ENCODE data around the gene FRMPD4.

FRMPD4 gene

DNA sequence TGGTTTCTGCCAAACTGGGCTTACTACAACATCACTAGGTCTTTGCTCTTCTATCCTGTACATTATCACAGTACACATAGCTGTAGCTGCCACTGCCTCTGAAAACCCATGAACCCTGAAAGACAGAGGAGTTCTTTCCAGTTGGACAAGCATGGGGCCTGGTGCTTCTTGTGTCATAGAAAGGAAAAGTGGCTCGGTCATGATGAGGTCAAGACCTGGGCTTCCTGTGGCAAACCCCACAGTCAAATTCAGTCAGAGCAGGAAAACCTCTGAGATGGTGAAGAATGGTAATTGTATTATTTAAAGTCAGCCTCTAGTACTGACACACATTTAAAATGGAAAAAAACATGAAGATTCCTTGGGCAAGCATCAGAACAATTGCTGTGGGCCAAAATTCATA, 519.6 kb downstream of the FRMPD4 start:
- peak; percentile 3 for DNase-seq (ENCODE audit: low read depth)

DNA sequence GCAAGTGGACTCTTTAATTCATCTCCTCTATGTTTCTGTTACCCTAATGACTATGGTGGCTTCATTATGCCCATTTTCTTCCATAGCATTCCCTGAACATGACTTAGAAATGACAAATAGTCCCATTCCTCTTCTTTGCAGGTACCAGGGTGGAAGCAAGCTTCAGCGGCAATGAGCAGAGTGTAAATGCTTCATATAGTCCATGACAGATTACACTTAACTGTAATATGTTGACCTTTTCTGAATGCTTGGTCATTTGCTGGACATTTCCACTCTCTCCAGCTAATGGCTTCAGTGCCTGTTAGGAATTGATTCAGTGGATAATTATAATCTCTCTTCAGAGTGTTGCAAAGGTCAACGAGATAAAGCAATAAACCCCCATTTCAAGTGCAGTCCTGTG, 523.2 kb downstream of the FRMPD4 start:
- DNase-seq (ENCODE audit: low read depth), result no peak

DNA sequence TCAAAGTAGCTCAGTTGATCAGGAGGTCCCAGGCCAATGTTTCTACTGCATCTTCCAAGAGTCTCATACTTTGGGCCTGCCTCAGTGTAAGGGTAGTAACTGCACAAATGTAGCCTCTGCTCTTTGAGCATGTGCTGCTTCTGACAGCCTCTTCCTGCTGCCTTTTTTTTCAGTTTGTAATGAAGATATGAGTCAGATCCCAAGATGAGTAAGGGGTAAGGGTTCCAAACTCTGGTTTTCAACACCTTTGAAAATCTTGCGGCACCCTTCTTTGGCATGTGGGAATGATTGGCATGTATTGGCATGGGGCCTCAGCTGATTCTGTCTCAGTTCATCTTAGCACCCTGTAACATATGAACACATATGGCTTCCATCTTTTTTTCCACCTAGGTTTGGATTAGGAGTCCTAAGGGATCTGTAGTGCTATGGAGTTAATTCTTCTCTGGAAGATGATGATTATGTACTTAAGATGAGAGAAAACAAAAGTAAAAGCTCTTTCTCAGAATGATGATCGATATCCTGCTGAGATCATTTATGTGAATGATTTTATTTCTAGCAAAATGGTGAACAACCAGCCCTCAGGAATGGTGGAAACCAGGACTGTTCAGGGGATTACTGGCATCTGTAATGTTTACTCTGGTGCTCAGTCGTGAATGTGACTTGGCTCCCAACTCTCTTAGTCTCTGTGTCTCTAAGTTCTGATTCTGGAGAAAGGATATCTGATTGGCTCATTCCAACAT, 534.3 kb downstream of the FRMPD4 start:
- DNase-seq (ENCODE audit: low read depth), result peak; percentile 17

DNA sequence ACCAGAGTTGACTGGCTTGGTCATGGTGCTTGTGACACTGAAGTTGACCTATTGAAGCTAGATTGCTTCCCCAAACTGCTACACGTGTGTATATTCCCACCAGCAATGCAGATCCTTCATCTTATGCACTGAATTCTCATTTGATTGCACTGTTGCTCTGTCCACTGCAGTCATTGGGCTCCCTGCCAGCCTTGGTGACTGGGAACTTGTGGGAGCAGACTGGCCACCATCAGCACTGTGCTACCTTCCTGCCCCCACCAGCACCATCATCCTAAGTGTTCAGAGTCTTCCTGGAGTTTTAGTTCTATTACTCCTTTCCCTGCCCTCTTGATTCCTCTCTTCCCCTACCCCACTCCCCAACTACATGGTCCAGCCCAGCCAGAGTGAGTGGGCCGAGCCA, 535.2 kb downstream of the FRMPD4 start:
- no peak for DNase-seq (ENCODE audit: low read depth)

DNA sequence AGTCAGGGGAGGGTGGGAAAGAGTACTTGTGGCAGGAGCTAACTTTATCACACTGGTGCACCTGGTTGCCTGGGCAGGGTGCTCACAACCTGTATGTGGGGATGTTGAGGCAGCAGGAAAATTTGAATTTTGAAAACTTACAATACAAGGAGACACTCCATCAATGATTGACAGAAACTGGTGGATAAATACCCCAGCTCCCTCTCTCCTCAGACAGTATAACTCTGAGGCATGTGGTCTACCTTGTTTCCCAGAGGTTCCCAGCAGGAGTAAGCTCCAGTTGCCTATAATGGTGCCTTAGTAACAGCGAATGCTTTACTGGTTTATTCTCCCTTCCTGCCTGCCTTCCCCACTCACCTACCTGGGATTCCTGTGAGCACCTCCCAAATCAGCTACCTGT, 541.2 kb downstream of the FRMPD4 start:
- DNase-seq (ENCODE audit: low read depth), result no peak

DNA sequence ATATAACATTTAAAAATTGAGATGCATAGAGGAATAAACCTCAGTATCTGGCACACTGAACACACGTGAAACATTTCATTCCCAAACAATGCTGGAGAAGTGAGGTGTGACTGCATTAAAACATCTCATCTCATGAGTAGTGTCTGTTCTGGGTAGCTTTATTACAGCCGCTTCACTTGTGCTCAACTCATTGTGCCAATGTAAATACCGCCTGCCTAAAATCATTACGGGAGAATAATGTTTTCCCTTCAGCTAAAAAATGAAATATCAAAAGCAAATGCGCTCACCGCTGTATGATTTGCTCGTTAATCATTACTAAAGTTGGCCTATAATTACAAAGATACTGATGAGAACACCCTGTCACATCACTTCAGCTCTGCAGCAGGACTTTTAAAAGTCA, 542.8 kb downstream of the FRMPD4 start:
- no peak for DNase-seq (ENCODE audit: low read depth)

DNA sequence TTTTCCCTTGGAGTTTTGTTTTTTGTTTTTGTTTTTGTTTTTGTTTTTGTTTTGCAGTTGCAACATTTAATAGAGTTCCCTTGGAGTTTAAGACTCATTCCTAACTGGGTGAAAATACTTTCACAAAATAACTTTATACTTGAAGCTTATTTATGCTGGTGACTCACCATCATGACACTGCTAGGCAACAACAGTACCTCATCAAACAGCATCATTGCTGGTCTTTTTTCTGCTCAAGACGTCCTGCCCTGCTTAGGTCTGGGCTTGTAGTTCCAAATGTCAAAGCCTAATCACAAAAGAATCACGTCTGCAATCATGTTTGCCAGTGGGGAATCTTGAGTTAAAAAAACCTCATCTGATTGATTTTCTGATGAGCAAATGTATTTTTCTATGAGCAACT, 547.3 kb downstream of the FRMPD4 start:
- peak; percentile 28 for DNase-seq (ENCODE audit: low read depth)

DNA sequence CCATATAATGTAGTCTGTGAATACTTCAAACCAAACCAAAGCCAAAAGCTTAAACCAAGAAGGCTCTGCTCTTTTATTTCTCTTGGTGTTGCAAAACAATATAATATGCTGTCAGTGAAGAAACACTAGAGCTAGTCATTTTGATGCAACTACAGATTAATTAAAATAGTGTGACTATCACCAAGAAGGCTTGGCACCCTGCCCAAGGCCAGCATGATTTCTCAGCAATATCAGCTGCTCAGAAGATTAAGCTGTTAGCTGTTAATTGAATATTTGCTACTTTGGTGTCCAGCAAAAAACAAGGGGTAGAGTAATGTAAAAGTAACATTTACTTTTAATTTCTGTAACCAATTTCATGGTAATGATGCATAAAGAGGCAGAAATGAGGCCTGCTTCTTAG, 548.1 kb downstream of the FRMPD4 start:
- no peak for DNase-seq (ENCODE audit: low read depth)

DNA sequence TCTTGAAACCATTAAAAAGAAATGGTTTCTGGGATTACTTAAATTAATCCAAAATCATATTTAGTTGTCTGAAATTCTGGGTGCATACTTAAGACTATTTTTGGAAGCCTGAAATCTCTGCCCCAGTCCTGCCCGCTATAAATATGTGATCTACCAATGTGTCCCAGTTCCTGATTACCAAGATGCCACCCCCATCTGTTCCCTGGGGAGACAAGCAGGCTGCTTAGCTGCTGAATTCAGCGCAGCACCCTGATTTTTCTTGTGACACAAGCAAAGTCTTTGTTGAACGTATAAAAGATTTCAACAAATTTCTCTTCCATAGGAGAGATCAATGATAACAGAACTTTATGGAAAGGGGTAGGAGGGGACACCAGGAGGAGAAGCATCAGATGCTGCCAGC, 552.4 kb downstream of the FRMPD4 start:
- no peak for DNase-seq (ENCODE audit: low read depth)

DNA sequence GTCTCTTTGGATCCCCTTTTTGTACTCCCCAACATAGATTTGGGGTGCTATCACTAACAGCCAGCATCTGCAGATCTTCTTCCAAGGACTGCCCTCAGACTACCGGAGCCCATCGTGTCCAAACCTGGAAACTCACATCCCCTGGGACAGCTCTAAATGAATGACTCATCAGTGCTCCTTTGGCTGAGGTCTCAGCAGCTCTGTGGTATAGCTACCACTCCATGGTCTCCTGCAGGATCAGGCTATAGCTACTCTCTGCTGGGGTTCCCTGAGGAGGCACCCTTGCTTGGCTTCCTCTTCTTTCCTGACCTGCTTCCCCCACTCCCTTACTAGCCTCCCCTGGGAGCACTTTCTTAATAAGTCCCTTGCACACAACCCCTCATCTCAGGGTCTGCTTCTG, 555.5 kb downstream of the FRMPD4 start:
- DNase-seq (ENCODE audit: low read depth), result no peak

DNA sequence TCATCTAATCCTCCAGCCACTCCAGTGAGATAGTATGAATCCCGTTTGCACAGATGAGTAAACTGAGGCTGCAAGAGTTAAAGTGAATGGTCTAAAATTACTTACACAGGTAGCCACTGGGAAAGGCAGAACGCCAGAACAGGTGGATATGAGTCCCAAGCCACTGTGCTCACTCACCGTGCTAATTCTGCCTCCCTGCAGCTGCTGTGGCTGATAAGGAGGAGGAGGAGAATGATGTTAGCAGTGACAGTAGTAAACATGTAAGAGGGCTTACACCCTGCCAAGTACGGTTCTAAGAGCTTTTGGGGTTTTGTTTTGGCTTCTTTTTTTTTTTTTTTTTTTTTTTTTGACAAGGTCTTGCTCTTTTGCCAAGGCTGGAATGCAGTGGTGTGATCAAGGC, 562.5 kb downstream of the FRMPD4 start:
- no peak for DNase-seq (ENCODE audit: low read depth)

DNA sequence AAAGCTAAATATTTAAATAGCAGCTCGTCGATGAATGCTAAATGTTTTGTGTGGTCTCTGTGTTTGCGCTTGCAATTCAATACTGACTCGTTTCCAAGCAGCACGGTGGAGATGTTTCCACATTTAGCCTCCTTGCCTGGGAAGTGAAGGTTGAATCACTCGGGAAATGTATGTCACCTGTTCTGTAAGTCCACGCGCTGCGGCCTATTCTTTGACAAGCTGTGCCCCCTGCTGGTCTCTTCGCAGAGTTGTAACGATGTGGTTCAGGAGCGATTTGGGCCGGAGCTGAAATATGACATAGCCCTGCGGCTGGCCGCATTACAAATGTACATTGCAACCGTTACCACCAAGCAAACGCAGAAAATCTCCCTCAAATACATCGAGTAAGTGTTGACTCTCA, 563.4 kb downstream of the FRMPD4 start:
- DNase-seq (ENCODE audit: low read depth), result peak; percentile 63

DNA sequence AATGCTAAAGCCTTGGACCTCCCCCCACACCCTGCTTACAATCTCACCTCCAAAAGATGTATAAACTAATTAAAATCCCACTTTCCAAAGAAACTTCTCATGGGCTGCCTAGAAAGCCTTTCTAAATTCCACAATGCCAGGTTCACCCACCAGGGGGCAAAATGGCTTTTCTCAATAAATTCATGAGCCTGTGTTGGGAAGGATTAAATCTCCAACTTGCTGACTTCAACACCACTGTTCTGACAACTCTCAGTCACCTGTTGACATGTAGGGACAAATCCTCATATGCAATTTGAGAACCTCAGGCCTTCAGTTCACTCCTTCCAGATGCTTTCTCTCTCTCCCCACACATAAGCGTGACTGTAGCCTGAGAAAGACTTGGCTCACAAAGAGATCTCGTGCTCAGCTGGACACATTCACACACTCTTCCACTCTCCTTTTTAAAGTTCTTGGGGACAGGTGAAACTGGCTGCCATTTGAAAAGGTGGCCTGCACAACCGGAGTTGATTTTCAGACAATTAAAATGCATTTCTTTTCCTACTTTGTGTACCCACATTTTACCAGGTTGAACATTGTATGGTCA, 564.3 kb downstream of the FRMPD4 start:
- DNase-seq (ENCODE audit: low read depth), result peak; percentile 18

DNA sequence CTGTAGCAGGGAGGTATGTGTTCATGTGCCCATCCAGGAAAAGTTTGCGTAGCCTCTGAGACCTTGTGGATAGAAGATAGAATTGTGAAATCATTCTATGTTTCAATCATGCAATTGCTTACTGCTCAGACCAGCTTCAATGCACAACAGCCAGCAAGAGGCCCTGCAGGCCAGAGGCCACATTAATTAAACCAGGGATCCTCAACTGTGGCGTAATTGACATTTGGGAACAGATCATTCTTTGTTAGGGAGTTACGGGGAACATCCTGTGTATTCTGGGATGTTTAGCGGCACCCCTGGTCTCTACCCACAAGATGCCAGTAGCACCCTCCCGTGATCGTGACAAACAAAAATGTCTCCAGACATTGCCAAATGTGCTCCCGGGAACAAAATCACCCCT, 566.4 kb downstream of the FRMPD4 start:
- no peak for DNase-seq (ENCODE audit: low read depth)

DNA sequence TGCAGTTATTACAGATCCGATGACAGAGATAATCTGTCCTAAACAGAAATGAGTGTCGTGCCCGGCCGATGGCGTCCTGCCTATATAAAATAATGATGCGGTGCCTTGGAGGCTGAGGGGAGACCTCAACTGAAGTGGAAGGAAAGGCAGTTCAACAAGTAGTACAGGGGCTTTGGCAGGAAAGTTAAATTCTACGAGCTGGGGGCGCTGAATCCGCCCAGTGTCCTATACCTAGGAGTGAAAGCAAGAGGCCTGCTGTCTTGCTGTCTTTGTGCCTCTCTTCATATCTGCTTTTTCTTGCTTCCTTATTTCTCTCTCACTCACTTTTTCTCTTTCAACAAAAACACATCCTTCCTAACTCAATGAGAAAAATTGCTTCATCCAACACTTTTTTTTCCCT, 570.8 kb downstream of the FRMPD4 start:
- DNase-seq (ENCODE audit: low read depth), result no peak

DNA sequence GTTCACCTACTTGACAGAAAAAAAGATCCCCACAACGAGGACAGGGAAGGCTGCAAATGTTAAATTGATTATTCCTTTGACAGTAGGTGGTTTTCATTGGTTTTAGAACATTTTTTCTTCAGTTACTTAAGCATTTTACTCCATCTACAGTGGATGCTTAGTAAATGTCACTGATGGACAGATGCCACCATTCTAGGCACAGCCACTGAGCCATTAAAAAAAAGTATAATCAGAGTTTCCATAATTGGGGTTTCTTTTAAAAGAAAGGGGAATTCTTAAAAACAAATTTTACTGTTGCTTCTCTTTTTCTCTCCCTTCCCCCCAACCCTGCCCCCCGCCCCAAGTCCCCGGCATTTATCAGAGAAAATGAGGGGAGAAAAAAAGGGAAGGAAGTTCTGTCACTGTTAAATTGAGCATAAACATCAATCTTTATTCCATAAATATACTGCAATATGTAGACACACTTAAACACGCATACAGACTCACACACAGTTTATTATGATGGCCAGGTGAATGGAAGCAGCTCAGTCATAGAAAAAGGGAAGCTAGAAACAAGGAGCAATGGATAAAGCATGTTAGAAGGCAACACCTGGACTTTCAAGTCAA, 573.3 kb downstream of the FRMPD4 start:
- DNase-seq (ENCODE audit: low read depth), result no peak

DNA sequence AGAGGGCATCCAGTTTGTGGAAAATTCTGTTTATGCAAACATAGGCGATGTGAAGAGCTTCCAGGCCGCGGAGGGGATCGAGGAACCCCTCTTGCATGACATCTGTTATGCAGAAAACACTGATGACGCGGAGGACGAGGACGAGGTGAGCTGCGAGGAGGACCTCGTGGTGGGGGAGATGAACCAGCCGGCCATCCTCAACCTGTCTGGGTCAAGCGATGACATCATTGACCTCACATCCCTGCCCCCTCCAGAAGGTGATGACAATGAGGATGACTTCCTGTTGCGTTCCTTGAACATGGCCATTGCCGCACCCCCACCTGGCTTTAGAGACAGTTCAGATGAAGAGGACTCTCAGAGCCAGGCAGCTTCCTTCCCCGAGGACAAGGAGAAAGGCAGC, 578.3 kb downstream of the FRMPD4 start:
- DNase-seq (ENCODE audit: low read depth), result no peak

DNA sequence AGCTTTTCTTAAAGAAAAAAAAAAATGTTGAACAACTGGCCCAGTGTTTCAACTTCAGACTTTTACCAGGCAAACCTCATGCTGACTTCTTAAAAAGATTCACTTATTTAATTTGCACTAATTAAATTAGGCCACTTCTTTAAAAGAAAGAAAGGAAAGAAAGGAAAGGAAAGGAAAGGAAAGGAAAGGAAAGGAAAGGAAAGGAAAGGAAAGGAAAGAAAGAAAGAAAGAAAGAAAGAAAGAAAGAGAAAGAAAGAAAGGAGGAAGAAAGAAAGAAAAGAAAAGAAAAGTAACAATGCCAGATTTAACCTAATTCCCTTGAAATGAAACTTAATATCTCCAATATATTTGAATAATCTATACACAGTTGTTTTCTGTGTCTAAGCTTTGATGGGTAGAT, 581.6 kb downstream of the FRMPD4 start:
- no peak for DNase-seq (ENCODE audit: low read depth)

DNA sequence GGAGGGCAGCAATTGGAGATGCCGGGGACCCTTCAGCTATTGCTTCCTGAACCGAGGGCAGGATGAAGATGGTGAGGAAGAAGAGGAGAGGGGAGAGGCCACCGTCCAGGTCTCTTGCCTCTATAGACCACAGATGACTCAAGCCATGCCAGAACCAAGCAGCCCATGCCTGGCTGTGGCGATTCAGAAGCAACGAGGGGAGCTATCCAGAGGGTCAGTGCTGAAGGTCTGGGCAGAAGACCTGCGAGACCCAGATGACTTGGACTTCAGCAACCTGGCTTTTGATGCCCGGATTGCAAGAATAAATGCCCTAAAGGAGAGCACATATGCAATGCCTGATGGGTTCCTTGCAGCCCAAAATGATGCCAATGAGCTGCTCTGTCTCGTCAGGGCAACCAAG, 582.8 kb downstream of the FRMPD4 start:
- no peak for DNase-seq (ENCODE audit: low read depth)

DNA sequence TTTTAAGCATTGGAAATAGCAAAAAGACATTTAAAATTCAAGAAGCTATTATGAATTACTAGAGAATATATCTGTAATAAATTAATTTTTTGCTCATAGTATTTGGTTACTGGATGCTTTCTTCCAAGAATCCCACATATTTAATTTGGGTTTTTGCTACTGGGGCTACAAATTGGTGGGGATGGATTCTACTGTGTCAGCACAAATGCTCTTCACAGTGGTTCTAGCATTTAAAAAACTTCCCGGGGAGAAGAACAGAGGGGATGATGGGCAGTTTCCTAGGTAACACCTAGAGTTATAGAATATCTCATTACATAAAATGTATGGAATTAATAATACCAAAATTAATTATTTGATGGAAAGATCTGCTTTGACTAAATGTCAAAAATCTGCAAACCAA, 584.0 kb downstream of the FRMPD4 start:
- no peak for DNase-seq (ENCODE audit: low read depth)

DNA sequence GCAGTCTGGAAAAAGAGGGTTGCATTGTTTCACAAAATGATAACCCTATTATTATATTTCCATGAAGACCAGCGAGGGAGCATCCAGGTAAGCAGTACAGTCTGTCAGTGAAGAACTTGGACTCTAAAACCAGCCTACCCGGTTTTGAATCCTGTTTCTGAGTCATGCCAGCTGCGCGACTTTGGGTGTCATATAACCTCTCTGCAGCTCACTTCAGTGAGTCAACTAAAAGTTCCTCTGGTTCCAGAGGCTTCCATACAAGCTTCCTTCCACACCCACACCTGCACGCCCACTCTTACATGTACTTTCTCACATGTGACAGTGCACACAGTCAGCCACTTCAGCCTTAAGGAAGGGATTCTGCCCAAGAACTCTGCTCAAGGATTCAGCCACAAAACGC, 603.1 kb downstream of the FRMPD4 start:
- no peak for DNase-seq (ENCODE audit: low read depth)

DNA sequence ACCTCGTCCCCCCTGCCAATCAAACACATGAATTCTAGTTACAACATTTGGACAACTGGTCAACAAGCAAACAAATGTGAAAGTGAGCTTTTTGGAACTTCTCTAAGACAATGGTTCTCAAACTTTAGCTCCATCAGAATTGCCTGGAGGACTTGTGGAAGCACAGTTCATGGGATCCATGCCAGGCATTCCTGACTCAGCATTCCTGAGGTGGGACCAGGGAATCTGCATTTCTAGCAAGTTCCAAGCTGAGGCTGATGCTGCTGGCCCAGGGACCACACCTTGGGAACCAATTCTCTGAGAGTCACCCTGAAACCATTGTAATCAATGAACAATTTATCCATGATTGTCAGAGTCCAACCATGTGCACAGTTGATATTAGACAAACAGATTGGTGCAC, 609.2 kb downstream of the FRMPD4 start:
- DNase-seq (ENCODE audit: low read depth), result no peak

DNA sequence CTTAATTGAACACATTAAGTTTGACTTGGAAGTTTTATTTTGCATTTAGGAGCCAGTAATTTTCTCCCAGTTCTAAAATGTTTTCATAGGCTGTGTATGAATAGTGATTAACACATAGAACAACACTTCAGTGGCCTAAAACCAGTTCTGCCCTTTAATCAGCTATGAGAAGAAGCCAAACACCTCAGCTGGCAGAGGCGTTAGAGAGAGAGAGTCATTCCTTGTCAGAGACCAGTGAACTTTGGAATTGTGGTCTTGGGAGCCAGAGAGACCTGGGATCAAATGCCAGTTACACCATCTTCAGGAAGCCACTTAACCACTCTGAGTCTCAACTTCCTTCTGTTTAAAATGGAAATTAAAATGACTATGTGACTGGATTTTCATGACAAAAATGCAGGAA, 613.6 kb downstream of the FRMPD4 start:
- no peak for DNase-seq (ENCODE audit: low read depth)

DNA sequence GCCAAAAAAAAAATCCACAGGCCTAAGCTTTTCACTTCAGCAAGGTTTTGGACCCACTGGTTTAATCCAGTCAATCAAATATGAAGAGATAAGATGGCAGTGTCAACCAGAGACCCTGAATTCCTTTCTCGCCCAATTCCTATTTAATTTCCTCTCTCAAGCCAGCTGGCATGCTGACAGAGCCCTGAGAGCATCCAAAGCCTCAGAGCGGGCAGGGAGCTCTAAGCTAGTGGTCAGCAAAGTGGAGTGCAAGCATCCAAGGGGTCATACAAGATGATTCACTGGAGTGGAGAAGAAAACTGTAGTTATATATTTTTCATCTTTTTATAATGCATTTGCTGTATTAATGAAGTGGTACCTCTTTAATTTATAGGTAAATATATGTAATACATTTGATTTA, 615.1 kb downstream of the FRMPD4 start:
- DNase-seq (ENCODE audit: low read depth), result no peak

All from ELR (cell line).